ENCODE measurements around the gene RAVER1.
A peak's percentile ranks its signal among the peaks of the same experiment; 100 is the strongest.

RAVER1 gene

DNA sequence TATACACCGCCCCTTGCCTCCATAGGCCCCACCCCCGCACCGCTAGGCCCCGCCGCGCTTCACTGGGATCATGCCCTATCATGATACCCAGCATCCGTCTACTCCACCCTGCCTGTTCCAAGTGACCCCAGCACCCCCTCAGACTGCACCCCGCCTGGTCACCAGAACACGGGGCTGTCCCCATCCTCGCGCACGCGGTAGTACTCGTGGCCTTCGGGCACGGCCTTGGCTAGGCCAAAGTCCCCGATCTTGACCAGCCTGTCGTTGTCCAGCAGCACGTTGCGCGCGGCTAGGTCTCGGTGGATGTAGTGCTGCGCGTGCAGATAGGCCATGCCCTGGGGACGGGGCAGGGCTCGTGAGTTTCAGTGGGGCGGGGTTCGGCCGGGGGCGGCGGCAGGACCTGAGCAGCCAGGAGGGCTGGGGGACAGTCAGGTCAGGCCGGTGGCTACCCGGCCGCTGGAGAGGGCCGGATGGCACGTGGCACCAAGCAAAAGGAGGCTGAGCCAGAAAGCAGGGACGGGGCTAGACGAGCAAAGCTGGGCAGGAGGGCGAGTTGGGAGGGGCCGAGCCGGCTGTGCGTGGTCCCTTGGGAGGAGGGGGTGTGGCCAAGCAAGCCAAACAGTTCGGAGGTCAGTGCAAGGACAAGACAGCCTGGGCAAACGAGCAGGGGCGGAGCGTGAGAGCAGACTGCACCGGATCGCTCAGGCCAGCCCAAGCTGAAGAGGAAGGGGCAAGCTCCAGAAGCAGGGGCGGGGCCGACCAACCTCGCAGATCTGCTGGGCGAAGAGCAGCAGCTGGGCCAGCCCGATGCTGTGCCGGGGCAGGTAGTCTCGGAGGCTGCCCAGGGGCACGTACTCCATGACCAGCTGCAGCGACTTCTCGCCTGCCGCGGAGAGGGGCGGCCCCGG is 19.7 kb upstream of the RAVER1 start:
- H3K4me3 Mint-ChIP-seq, result peak overlapping the region; percentile 26 to 72 (median 65)
- TF ChIP-seq, protein P1, sequence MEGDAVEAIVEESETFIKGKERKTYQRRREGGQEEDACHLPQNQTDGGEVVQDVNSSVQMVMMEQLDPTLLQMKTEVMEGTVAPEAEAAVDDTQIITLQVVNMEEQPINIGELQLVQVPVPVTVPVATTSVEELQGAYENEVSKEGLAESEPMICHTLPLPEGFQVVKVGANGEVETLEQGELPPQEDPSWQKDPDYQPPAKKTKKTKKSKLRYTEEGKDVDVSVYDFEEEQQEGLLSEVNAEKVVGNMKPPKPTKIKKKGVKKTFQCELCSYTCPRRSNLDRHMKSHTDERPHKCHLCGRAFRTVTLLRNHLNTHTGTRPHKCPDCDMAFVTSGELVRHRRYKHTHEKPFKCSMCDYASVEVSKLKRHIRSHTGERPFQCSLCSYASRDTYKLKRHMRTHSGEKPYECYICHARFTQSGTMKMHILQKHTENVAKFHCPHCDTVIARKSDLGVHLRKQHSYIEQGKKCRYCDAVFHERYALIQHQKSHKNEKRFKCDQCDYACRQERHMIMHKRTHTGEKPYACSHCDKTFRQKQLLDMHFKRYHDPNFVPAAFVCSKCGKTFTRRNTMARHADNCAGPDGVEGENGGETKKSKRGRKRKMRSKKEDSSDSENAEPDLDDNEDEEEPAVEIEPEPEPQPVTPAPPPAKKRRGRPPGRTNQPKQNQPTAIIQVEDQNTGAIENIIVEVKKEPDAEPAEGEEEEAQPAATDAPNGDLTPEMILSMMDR (IDR thresholded peaks at IDR 0.05; ENCODE audit: unreplicated experiment in 3 of 3), result no peak
- peak overlapping the region in 1 of 3 experiments; percentile 87 for H3K27ac Mint-ChIP-seq
- no peaks in the 10 kb centered on the region for H3K4me1 Mint-ChIP-seq
- H3K36me3 Mint-ChIP-seq (ENCODE audit: low read depth), result peaks cover 29% of the 10 kb centered on the region
- no peaks in the 10 kb centered on the region for H3K9me3 Mint-ChIP-seq
- no peaks in the 10 kb centered on the region for H3K27me3 Mint-ChIP-seq (ENCODE audit: low read depth)

DNA sequence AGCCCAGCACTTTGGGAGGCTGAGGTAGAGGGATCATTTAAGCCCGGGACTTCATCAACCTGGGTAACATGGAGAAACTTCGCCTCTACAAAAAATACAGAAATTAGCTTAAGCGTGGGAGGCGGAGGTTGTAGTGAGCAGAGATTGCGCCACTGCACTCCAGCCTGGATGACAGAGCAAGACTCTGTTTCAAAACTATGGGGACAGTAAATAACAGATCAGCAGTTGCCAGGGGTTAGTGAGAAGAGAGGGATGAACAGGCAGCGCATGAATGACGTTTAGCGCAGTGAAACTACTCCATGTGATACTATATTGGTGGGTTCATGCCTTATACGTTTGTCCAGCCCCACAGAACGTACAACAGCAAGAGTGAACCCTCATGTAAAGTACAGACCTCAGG is 13.2 kb upstream of the RAVER1 start:
- no peak overlapping the region for H3K4me3 Mint-ChIP-seq
- no peaks in the 10 kb centered on the region for H3K4me1 Mint-ChIP-seq
- H3K27ac Mint-ChIP-seq, result peak overlapping the region in 1 of 3 experiments; percentile 20
- TF ChIP-seq, protein P1 (IDR thresholded peaks at IDR 0.05; ENCODE audit: unreplicated experiment in 3 of 3), result no peak
- no peaks in the 10 kb centered on the region for H3K9me3 Mint-ChIP-seq
- H3K36me3 Mint-ChIP-seq (ENCODE audit: low read depth), result peaks cover 6% of the 10 kb centered on the region
- H3K27me3 Mint-ChIP-seq (ENCODE audit: low read depth), result no peaks in the 10 kb centered on the region

DNA sequence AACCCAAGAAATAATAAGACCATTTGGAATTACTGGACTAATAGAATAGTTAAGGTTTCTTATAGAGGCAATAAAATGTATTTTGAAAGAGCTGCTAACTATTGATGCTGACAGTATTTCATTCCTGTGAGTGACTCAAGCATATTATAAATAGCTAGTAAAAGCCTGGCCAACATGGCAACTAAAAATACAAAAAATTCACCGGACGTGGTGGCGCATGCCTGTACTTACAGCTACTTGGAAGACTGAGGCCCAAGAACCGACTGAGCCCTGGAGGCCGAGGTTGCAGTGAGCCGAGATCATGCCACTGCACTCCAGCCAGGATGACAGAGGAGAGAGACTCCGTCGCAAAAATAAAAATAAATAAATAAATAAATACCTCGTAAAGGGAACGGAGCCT is 11.5 kb upstream of the RAVER1 start:
- Mint-ChIP-seq H3K4me3 (no peak overlapping the region), H3K27ac (no peak overlapping the region), H3K27me3 (ENCODE audit: low read depth) (no peaks in the 10 kb centered on the region), H3K9me3 (no peaks in the 10 kb centered on the region), H3K36me3 (ENCODE audit: low read depth) (no peaks in the 10 kb centered on the region), H3K4me1 (no peaks in the 10 kb centered on the region)
- TF ChIP-seq, protein P1 (IDR thresholded peaks at IDR 0.05; ENCODE audit: unreplicated experiment in 3 of 3), result no peak

DNA sequence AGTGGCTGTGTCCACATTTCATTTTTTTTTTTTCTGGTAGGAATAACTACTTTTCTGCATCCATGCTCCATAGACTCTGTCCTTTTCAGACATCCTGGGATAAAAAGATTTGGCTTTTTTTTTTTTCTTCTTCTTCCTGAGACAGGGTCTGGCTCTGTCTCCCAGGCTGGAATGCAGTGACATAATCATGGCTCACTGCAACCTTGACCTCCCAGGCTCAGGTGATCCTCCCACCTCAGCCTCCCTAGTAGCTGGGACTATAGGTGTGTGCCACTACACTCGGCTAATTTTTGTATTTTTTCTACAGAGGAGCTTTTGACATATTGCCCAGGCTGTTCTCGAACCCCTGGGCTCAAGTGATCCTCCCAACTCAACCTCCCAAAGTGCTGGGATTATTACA is 10.2 kb upstream of the RAVER1 start:
- no peaks in the 10 kb centered on the region for H3K36me3 Mint-ChIP-seq (ENCODE audit: low read depth)
- H3K27ac Mint-ChIP-seq, result no peak overlapping the region

DNA sequence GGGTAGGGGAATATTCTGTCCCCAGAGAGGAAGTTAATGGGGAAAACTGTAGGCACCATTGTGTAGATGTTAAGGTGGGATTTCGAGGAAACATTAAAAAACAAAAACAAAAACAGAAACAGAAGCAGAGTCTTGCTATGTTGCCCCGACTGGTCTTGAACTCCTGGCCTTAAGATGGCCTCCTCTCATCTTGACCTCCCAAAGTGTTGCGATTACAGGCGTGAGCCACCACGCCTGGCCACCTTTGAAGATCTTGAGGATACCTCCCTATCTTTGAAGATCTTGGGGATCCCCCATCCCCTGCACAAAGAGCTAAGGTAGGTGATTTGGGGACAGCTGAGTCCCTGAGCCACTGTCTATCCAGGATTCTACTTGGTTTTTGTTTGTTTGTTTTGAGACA is 6.6 kb upstream of the RAVER1 start:
- Mint-ChIP-seq H3K27me3 (ENCODE audit: low read depth) (peaks cover 8% of the 10 kb centered on the region), H3K4me1 (peaks cover under 1% of the 10 kb centered on the region), H3K27ac (no peak overlapping the region), H3K4me3 (no peak overlapping the region), H3K36me3 (ENCODE audit: low read depth) (no peaks in the 10 kb centered on the region), H3K9me3 (no peaks in the 10 kb centered on the region)
- TF ChIP-seq, protein P1 (IDR thresholded peaks at IDR 0.05; ENCODE audit: unreplicated experiment in 3 of 3), result no peak

More for the DNA sequence above, 10.2 kb upstream of the RAVER1 start:
- Mint-ChIP-seq H3K4me3 (no peak overlapping the region), H3K4me1 (no peaks in the 10 kb centered on the region), H3K9me3 (no peaks in the 10 kb centered on the region), H3K27me3 (ENCODE audit: low read depth) (peaks cover 5% of the 10 kb centered on the region)
- TF ChIP-seq, protein P1 (IDR thresholded peaks at IDR 0.05; ENCODE audit: unreplicated experiment in 3 of 3), result no peak
